Measurements from ENCODE around the gene KIF3A. TPM values are rescaled to one million over a fixed set of nuclear protein-coding genes. Genes with fewer than 3 reads are reported as not detected.

The KIF3A gene
- total and polyA plus RNA-seq, 2 experiments from 2014 or later = 11.2 to 19.7 TPM

DNA sequence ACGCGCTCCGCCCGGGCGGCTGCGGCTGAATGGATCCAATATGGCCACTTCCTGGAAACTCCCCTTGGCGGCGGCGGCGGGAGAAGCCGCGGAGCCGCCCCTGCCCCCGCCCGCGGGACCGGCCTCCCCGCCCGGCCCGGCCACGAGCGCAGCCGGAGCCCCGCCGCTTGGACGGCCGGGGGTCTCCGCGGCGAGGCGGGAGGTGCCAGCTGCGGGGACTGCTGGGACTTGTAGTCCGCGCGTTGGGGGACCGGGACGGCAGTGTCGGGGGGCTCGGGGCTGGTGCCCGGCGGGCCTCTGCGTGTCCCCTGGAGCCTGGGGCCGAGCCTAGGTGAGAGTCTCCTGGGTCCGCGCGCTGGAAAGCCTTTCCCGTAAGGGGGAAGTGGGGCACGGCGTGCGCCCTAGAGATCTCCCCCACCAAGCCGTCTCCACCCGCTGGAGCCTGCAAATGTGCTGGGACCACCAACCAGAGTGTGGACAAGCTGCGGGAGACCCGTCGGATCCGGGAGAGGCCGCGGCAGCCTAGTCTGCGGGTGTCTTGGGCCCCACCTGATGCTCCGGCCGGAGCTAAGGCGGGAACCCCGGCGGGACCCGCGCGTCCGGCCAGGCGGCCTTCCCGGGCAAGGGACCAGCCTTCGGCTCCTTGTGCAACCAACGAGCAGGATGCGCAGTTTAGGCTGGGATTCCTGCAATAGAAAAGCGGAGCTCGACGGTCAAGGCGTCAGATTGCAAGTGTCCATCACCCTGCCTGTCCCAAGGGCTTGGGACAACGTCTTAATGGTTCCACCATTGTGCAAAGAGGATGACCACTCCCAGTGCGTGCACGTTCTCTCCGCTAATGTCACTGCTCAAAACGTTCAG is 40.1 kb upstream of the KIF3A start, which contains the start of gene SEPTIN8:
TSS of gene SEPTIN8 (minus strand) at position 31 of the 861 bp plus-strand sequence. CDS start 102 bp downstream, outside the sequence.
- Mint-ChIP-seq H3K27me3 (ENCODE audit: insufficient read depth, low read depth, poor library complexity) (peaks cover 28% of the 10 kb centered on the region), H3K9me3 (no peaks in the 10 kb centered on the region), H3K4me3 (peak within 1 kb of the TSS; percentile 76), H3K27ac (no peak within 1 kb of the TSS), H3K36me3 (ENCODE audit: low read depth) (no peaks in the 10 kb centered on the region), H3K4me1 (peaks cover 25% of the 10 kb centered on the region)
- H3F3A ChIP-seq (replicated peaks; ENCODE audit: low read depth) = no peaks in the 10 kb centered on the region
- H3K27ac ChIP-seq (ENCODE audit: low read depth) = no peak within 1 kb of the TSS
- DNase-seq (ENCODE audit: low spot score) (peak; percentile 64), ATAC-seq (peak; percentile 68)
- peak within 1 kb of the TSS; percentile 89 for H3K4me3 ChIP-seq
- H3K4me2 ChIP-seq = peak within 1 kb of the TSS; percentile 89
- H3K4me1 ChIP-seq (ENCODE audit: insufficient read depth) = peaks cover 18% of the 10 kb centered on the region
- peak within 1 kb of the TSS; percentile 98 for H2AFZ ChIP-seq
- H4K20me1 ChIP-seq (replicated peaks; ENCODE audit: insufficient read depth) = 0 out of 2 replicates have a peak, but pooled peaks cover 4% of the 10 kb centered on the region
- no peaks in the 10 kb centered on the region for H3K9me2 ChIP-seq (ENCODE audit: insufficient read depth)
- H3K27me3 ChIP-seq (ENCODE audit: insufficient read depth) = peaks cover 69% of the 10 kb centered on the region
- TF ChIP-seq EZH2phosphoT487 (IDR thresholded peaks at IDR 0.05; ENCODE audit: unreplicated experiment) (no peak), EZH2 (IDR thresholded peaks at IDR 0.05; ENCODE audit: low read depth, unreplicated experiment) (peak; percentile 31), ZNF331 (CRISPR knock-in tag; IDR thresholded peaks at IDR 0.05; ENCODE audit: low read depth) (no peak), ZNF114 (CRISPR knock-in tag; IDR thresholded peaks at IDR 0.05) (no peak)
- TF ChIP-seq, protein P1, sequence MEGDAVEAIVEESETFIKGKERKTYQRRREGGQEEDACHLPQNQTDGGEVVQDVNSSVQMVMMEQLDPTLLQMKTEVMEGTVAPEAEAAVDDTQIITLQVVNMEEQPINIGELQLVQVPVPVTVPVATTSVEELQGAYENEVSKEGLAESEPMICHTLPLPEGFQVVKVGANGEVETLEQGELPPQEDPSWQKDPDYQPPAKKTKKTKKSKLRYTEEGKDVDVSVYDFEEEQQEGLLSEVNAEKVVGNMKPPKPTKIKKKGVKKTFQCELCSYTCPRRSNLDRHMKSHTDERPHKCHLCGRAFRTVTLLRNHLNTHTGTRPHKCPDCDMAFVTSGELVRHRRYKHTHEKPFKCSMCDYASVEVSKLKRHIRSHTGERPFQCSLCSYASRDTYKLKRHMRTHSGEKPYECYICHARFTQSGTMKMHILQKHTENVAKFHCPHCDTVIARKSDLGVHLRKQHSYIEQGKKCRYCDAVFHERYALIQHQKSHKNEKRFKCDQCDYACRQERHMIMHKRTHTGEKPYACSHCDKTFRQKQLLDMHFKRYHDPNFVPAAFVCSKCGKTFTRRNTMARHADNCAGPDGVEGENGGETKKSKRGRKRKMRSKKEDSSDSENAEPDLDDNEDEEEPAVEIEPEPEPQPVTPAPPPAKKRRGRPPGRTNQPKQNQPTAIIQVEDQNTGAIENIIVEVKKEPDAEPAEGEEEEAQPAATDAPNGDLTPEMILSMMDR (conservative IDR thresholded peaks at IDR 0.05; ENCODE audit: low read depth in 2 of 2) = no peak
- TF ChIP-seq, protein P2, sequence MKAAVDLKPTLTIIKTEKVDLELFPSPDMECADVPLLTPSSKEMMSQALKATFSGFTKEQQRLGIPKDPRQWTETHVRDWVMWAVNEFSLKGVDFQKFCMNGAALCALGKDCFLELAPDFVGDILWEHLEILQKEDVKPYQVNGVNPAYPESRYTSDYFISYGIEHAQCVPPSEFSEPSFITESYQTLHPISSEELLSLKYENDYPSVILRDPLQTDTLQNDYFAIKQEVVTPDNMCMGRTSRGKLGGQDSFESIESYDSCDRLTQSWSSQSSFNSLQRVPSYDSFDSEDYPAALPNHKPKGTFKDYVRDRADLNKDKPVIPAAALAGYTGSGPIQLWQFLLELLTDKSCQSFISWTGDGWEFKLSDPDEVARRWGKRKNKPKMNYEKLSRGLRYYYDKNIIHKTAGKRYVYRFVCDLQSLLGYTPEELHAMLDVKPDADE (IDR thresholded peaks at IDR 0.05) = no peak; the same call in 1 of the 2 replicates
- H3K79me2 ChIP-seq (replicated peaks; ENCODE audit: insufficient read depth) = no peaks in the 10 kb centered on the region; the same call in 1 of the 2 replicates
- H3K36me3 ChIP-seq (ENCODE audit: insufficient read depth) = no peaks in the 10 kb centered on the region

DNA sequence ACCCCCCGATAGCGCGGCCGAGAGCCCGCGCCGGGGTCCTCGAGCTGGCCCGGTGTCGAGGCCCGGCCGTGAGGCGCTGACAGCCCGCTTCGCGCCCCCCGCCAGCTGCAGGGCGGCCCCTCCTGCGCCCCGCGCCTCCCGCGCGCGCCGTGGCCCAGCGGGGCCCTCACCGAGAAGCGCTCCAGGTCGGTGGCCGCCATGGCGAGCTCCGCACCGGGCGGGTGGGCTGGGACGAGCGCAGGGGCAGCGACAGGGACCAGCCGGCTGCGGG is 39.5 kb upstream of the KIF3A start:
- ATAC-seq = peak; percentile 21
- H3K27me3 Mint-ChIP-seq (ENCODE audit: insufficient read depth, low read depth, poor library complexity) = peaks cover 32% of the 10 kb centered on the region
- Histone ChIP-seq H3K36me3 (ENCODE audit: insufficient read depth) (no peaks in the 10 kb centered on the region), H2AFZ (no peak overlapping the region), H3K79me2 (replicated peaks; ENCODE audit: insufficient read depth) (no peaks in the 10 kb centered on the region; the same call in 1 of the 2 replicates), H4K20me1 (replicated peaks; ENCODE audit: insufficient read depth) (0 out of 2 replicates have a peak, but pooled peaks cover 4% of the 10 kb centered on the region), H3K9me2 (ENCODE audit: insufficient read depth) (0 out of 2 replicates have a peak, but pooled peaks cover 2% of the 10 kb centered on the region), H3F3A (replicated peaks; ENCODE audit: low read depth) (no peaks in the 10 kb centered on the region), H3K4me3 (peak overlapping the region; percentile 89), H3K4me1 (ENCODE audit: insufficient read depth) (peaks cover 18% of the 10 kb centered on the region), H3K27me3 (ENCODE audit: insufficient read depth) (peaks cover 63% of the 10 kb centered on the region), H3K4me2 (peak overlapping the region; percentile 89), H3K27ac (ENCODE audit: low read depth) (no peak overlapping the region)
- H3K36me3 Mint-ChIP-seq (ENCODE audit: low read depth) = no peaks in the 10 kb centered on the region
- no peak for DNase-seq (ENCODE audit: low spot score)
- H3K27ac Mint-ChIP-seq = no peak overlapping the region
- TF ChIP-seq, protein P3, sequence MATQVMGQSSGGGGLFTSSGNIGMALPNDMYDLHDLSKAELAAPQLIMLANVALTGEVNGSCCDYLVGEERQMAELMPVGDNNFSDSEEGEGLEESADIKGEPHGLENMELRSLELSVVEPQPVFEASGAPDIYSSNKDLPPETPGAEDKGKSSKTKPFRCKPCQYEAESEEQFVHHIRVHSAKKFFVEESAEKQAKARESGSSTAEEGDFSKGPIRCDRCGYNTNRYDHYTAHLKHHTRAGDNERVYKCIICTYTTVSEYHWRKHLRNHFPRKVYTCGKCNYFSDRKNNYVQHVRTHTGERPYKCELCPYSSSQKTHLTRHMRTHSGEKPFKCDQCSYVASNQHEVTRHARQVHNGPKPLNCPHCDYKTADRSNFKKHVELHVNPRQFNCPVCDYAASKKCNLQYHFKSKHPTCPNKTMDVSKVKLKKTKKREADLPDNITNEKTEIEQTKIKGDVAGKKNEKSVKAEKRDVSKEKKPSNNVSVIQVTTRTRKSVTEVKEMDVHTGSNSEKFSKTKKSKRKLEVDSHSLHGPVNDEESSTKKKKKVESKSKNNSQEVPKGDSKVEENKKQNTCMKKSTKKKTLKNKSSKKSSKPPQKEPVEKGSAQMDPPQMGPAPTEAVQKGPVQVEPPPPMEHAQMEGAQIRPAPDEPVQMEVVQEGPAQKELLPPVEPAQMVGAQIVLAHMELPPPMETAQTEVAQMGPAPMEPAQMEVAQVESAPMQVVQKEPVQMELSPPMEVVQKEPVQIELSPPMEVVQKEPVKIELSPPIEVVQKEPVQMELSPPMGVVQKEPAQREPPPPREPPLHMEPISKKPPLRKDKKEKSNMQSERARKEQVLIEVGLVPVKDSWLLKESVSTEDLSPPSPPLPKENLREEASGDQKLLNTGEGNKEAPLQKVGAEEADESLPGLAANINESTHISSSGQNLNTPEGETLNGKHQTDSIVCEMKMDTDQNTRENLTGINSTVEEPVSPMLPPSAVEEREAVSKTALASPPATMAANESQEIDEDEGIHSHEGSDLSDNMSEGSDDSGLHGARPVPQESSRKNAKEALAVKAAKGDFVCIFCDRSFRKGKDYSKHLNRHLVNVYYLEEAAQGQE (IDR thresholded peaks at IDR 0.05; ENCODE audit: unreplicated experiment) = no peak
- TF ChIP-seq EZH2phosphoT487 (IDR thresholded peaks at IDR 0.05; ENCODE audit: unreplicated experiment) (no peak), POLR2AphosphoS5 (IDR thresholded peaks at IDR 0.05; ENCODE audit: low read depth) (no peak), JUNB (IDR thresholded peaks at IDR 0.05; ENCODE audit: unreplicated experiment) (no peak), ZNF114 (CRISPR knock-in tag; IDR thresholded peaks at IDR 0.05) (no peak), EZH2 (IDR thresholded peaks at IDR 0.05; ENCODE audit: low read depth, unreplicated experiment) (no peak), ZNF331 (CRISPR knock-in tag; IDR thresholded peaks at IDR 0.05; ENCODE audit: low read depth) (no peak), CREB1 (CRISPR knock-in tag; IDR thresholded peaks at IDR 0.05; ENCODE audit: low read depth) (no peak)
- peaks cover 30% of the 10 kb centered on the region for H3K4me1 Mint-ChIP-seq
- H3K9me3 Mint-ChIP-seq = no peaks in the 10 kb centered on the region
- H3K4me3 Mint-ChIP-seq = no peak overlapping the region
